Measurements from ENCODE around the gene RPS15A.

RPS15A gene

DNA sequence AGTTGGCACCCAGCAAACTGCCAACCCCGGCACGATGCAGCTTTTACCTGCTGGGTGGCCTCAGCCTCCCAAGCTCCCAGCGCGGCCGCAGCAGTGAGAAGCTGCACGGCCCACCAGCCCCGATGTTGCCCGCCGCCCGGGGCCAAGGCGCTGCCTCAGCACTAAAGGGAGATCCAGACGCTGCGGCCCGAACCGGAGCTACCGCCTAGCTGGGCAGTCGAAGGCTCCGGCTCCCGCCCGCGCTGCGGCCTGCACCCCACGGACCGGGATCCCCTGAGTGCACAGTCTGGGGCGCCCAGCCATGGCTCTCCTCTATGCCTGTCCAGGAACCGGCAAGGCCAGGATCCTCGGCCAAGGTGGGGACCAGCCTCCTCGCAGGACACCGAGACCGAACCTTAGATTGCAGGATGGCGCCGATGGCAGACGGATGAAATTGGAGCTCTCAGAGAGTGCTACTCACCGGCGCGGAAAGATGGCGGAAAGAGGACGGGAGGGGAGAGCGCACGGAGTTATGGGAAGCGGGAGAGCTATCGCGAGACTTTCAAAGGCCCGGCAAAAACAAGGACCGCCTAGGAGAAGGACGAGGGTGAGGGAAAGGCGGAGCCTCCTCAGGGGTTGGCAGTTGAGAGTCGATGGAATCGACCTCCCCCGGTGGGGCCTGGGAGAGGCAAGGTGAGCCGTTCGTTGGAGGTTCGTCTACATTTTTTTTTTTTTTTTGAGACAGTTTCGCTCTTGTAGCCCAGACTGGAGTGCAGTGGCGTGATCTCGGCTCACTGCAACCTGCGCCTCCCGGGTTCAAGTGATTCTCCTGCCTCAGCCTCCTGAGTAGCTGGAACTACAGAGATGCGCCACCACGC is at the start of gene RPS15A:
TSS of gene RPS15A (minus strand) at position 485 of the 857 bp plus-strand sequence. CDS start 1,221 bp downstream, outside the sequence.
- DNase-seq: peak; percentile 99

DNA sequence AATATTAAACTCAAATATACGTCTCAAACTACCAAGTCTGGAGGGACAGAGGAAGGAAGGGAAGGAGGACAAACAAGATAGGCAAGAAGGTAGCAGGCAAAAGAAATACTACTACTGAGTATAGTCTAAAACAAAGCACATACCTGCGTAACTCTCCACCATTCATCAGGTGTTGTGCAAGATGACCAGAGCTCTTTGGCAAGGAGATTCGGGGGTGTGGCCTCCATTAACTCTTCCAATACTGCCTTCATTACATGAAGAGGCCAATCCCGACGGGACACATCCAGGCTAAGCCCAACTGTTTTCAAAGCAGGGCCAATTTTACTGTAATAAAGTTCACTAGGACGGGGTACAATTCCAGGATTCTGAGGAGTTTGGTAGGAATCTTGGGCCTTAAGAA is 49.4 kb upstream of the RPS15A start:
- DNase-seq: no peak

DNA sequence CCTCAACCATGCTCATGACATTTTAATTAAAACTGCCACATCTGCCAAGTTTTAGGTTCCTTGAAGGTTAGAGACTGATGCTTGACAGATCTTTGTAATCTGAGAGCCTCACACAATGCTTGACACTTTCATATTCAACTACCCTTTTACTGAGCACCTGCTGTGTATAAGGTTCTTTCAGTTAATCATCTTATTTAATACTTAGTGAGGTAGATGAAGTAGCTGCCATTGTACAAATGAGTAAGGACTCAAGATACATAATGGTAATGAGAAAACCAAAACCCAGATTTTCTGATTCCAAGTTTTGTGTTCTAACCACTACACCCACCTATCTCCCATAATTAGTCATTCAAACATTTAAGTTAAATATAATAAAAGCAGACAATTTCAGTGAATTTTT is 46.6 kb upstream of the RPS15A start:
- DNase-seq: no peak

DNA sequence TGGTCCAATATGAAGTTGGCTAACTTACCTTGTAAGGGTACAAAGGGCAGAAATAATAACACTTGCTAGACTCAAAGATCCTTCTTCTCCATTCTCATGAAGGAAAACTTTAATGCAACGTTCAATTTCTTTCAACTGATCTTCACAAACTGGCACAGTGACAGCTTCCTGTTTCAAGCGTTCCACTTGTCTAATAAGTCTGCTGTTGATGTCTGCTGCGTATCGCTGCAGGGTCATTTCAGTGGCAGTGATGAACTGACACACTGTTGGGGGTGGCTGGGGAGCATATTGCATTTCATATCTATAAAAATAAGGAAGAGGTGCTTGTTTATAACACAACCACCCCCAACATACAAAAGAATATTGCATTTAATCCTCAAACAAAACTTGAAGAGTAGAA is 44.7 kb upstream of the RPS15A start:
- DNase-seq: no peak

DNA sequence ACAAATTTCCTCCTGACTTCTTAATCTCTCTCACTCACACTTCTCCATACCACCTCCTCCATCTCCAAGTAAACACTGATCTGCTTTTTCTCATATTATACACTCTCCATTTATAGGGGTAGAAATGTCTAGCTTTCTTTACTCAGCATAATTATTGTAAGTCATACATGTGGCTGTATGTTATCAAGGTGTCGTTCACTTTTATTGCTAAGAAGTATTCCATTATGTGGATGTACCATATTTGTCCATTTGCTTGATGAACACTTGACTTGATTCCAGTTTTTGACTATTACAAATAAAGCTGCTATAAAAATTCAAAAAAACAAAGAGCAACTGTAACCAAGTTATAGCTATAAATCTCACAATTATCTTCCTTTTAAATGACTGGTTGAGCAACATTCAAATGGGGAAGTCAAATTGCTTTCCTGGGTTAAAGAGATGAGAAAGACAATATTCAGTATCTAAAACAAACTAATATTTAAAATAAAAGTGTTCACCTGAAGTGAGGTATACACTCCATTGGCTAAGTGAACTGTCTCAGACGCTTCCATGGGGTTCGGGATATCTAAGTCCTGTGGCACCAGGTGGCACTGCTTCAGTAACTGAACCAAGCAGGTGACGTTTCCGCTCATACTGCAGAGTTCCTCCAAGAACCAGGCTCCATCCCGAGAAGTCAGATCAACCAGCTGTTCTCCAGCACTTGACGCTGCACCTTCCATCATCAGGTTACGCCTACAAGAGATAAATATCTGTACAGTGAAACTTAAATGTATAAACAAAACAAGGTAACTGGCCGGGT is 43.8 kb upstream of the RPS15A start:
- no peak for DNase-seq

DNA sequence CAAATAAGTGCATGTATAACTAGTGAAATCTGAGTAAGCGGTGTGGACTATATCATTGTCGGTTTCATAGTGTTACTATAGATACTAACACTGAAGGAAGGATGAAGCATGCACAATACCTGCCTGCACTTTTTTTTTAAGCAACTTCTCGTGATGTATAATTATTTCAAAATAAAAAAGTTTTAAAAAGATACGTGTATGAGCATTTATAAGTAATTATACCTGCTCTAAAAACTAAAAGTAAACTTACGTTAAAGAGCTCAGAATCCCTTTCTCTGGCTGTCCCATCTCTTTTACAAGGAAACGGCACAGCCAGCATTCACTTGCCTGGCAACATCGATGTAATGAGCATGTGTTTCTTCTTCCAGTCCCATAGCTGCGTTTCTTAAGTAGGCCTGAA is 42.5 kb upstream of the RPS15A start:
- DNase-seq: no peak

DNA sequence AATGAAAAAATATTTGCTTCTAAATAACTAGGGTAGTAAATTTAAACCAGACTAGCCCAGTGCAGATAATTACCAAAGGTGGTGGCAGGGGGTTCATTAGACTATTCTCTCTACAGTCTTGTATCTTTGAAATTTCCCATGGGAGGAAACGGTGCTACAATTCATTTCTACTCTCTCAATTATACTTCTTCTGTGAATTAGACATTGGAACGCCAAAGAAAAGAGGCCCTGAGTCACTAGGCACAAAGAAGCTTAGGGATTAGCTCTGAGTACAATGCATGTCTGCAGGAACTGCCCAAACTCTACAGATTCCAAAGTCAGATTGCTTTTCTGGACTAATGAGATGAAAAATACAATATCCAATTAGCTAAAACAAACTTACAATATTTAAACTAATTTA is 41.9 kb upstream of the RPS15A start:
- DNase-seq: no peak

DNA sequence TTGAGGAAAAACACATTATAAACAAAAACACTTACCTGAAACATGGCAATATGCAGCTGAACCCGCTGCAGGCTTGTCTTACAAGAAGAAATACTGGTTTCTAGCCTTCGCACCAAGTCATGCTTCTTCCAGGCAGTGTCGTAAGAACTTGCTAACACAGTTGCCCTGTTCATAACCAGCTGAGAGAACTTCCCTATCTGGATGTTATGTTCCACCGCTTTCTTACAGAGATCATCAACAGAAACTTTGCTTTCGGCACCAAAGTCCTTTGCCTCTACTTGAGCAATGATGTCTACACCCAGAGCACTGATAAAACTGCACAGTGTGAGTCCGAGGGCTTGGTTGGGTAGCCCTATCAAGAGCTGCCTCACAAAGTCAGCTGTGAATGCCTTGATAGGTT is 39.1 kb upstream of the RPS15A start:
- no peak for DNase-seq

DNA sequence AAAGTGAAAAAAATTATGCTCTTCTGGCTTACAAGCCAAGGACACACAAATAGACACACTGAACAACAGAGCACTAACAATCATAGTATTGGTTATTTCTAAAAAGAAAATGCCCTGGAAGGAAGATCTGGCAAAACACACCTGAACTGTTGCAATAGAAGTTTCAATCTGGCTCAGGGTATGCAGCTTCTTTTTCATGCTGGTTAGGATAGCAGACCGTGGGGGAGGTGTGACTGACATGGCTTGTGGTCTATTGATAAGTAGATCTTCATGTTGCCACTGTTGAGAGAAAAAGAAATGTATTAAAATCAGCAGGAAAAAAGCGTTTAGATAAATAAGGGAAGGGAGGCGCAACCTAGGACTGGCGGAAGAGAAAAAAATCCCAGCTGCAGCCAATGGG is 37.8 kb upstream of the RPS15A start:
- DNase-seq: no peak

DNA sequence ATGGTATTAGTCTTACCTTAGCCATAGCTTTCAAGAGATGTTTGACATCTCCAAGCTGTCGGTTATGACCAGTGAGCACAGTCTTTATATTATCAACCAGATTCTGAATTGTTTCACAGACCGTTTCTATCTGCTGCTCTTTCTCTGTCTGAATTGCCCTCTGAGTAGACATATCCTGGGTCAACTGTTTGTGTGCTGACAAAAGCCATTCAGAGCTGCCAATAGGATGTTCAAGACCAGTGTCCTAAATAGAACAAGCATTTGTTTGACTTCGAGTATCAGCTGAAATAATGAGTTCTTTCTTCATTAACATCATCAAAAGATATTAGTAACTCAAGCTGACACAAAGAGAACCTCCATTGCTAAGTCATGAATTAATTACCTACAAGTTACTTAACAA is 26.2 kb upstream of the RPS15A start:
- no peak for DNase-seq

DNA sequence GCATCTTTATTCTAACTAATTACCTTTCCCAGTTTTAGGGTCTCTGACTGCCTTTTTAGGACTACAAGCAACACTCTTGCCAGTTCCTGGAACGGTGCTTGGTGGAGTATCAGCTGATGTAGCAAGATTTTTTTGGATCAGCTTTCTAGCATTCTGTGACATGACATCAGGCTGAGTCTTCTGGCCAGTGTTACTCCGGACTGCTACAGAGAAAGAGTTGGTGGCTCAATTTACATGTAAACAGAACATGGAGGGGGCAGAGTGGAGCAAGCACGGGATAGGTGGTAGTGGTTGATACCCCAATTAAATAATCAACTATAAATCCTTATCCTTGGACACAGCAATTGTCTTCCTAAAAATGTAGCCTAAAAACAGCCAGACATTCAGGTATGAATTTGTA is 21.8 kb upstream of the RPS15A start:
- DNase-seq: no peak

DNA sequence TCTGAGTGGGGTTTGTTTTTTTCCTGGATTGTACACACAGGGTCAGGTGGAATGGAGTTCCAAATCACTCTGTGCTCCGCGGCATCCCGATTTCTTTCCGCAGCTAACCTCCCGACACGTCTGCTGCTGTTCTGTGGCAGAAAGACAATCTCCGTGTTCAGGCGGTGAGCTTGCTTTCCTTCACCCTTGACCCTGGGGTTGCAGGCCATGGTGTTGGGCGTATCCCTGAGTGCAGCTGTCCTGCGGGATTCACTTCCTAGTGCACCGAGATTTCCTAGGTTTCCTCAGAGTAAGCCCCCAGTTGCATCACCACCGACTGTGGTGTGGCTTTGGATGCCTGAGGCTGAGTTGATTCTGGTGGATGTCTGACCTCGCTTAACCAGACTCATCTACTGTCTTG is 19.0 kb upstream of the RPS15A start:
- DNase-seq: no peak

DNA sequence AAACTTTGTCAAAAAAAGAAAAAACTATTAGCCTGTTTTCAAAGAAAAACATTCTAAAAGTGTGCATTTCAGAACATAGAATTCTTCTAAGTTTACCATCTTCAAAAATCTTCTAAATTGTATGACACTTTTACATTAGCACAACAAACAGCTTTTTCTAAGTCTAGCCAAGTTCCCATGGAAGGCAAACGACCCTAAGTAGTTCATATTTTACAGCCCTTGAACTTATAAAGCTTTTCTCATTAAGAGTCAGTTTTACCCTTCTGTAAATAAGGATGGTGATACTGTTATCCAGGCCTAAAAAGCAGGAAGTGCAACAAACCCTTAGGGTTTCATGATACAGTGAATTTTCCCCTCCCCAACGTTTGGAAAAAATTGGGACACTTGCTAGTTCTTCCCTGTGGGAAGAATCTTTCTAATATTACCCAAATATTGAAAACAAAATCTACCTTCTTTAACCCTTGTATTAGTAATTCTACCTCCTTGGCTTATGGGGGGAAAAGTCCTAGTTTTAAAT is 15.2 kb upstream of the RPS15A start:
- no peak for DNase-seq

DNA sequence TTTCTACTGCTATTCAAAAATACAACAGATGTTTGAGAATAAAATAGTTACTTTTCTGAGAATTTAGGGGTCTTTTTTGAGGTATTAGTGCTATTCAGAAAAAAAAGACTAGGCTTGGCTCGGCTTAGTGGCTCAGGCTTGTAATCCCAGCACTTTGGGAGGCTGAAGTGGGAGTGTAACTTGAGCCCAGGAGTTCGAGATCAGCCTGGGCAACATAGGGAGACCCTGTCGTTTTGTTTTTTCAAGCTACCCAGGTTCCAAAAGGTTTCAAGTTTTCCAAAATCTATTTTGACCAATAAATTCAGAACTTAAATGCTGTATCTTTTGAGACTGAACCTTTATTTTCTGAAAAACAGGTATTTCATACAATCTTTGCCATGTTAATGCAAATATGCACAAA is 14.4 kb upstream of the RPS15A start:
- DNase-seq: no peak

DNA sequence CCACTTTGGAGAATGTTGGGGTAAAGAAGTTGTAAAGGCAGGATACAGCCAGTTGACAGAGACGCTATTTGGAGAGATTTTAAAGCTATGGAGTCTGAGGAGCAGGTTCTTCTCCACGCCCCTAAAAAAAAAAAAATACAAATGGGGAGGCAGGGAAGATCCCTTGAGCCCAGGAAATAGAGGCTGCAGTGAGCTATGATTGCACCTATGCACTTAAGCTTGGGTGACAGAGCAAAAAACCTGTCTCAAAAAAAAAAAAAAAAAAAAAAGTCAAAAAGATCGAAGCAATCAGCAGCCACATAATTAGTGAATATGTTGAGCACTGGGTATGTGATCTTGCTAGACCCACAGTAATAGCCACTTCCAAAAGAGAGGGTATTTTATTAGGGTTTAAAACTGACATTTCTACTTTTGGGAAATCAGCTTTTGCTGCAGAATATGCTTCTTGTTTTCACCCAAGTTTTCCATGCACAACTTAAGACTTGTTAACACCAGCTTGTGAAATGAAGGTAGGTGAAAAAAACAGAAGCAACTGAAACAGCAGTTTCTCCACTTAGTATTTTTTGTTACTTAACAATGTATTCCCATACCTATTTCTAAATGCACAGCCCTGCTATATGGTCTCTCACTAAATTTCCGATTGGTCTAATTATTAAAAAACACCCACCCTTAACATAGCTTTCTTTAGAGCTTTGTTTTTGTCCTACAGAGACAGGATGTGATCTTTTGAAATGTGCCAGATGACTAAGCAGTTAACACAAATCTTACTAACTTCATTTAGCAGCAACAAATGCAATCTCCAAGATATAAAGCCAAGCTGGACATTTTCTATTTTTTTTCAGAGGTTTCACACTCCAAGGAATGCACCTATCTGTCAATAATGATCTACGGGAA is 13.7 kb upstream of the RPS15A start:
- peak; percentile 2 for DNase-seq

DNA sequence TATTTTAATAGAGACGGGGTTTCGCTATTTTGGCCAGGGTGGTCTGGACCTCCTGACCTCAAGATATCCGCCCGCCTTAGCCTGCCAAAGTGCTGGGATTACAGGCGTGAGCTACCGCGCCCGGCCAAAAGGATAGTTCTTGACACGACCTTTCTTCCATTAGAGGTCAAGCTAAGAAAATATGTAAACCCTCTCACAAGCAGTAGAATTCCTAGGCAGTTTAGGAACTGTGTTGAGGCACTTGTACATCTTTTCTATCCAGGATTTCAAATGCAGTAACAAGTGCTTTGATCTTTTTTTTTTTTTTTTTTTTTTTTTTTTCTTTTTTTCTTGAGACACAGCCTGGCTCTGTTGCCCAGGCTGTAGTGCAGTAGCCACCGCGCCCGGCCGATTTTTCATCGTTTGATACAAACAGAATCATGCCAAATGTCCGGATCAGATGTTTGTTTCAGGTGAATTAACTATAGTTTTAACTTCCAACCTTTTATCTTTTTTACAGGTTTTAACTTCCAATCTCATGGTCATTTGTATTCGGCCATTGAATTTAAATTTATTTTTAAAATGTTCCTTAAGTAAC is 12.7 kb upstream of the RPS15A start:
- DNase-seq: no peak

DNA sequence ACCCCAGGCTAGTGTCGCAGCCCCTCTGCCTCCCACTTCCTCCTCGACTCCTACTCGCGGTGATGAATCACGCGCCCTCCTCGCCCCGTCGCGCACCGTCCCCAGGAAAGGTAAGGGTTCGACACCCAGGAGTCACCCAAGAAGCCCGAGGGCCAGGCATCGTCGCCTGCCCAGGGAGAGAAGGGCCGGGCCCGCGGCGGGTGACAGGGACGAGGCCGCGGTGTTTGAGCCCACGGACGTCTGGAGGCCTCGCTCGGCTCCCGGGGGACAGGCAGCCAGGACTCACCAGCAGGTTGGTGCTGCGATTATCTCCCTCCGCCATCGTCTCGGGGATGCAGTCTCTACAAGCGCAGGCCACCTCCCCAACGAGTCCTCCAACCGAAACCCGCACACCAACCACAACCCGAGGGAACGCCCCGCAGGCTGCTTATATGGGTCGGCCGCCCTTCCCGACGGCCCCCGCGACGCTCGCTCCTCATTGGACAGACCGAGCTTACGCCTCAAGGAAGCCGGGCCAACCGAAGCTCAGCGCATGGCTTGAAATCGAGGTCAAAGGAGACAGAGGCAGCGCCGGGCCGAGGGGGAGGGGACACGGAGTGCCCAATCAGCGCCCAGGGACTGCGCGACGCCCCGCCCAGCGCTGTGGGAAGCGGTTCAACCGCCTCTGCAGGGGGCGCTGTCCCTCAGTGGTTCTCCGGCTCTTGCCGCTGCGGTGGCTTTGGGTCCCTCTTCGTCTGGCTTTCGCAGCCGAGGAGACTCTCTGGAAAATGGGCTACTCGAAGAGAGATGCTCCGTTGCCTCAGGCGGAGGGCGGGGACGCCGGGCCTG is 11.2 kb upstream of the RPS15A start, which contains the start of gene ARL6IP1:
TSS of gene ARL6IP1 (minus strand) at position 405 of the 828 bp plus-strand sequence. CDS start at position 322, 83 bp downstream.
- DNase-seq: peak; percentile 100

DNA sequence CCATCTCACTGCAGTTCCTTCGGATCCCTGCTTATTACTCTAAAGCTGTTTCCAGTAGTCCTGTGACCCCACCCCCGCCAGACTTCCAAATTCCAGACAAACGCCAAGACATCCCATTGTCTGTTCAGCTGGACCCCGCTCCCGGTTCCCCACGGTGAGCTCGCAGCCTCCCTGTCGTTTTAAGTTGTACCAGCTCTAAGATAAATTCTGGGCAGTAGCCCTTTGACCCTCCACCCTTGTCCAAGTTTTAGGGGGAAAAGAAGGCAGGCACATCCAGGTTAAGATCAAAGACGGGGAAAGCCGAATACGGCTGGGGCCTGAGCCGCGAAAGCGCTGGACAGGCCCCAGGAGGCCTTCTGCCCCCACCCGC is 10.6 kb upstream of the RPS15A start:
- no peak for DNase-seq

DNA sequence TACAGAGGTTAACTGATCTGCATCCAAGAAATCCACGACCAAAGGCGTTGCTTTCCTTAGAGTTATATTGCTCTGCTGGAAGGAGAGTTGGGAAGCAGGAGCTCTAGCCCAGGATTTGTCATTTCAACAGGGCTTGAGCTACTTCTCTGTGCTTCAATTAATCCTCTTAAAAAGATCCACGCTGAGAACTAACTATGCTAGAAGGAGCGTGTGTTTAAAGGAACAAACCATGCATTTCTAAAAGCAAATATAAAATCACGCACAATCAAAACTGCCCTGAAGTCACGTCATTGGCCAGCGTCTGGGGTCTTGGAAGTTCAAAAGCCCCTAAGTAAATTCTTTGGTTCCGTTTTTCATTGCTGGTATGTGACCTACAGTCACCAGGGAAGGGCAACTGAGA is 10.2 kb upstream of the RPS15A start:
- no peak for DNase-seq

DNA sequence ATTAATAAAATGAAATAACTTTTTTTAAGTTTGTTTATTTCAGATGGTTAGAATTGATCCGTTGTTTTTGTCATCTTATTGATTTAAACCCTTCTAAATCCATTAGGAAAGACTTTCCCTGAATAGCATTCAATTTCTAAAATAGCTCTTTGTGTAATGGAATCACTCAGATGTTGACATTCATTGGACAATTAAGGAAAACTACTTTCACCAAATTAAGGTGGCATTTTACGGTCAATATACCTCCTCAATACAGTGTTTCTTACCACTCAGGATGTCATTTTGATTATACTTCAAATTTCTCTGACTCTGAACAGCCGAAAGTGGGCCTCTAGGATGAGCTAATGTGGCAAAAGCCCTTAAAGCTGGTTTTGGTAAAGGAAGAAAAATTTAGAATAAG is 9.4 kb upstream of the RPS15A start:
- DNase-seq: no peak

DNA sequence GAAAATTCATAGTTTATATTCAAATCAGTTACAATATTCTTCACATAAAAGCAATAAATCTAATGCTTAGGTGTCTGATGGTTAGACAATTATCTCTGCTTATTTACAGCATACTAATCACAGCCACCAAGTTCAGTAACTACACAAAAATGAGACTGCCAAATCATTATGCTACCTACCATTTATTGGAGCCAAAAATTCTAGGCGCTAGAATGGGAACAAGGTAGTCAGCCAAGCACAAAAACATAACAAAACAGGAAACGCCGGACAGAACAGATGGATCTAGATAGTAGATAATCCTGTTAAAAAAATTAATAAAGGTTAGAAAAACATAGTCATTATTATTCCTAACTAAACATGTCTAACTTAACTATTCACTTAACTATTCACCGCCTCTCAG is 7.6 kb upstream of the RPS15A start:
- DNase-seq: no peak

DNA sequence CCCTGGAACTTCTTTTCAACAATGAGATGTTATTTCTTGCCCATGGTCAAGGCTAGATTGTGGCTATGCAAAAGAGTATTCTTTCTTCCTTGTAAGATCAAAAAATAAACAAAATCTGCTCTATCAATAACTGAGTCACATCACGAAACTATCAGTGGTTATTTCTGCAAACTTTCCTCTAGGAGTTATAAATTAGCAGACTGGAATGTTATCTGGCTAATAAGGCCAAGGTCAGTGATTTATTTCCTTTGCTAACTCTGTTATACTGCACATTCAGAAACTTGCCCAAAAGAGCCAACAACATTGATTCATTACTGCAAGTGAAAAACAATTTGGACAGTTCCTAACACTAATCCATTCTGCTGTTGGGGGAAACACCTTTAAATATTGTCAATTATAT is 6.2 kb upstream of the RPS15A start:
- no peak for DNase-seq

All from RPMI8226 (cell line).